SW480 (cell line): ENCODE measurements around the gene ABLIM2.

Experiments
- DNase-seq: peaks from one replicate; pipeline ENCODE4 v3.0.0-alpha.2; 2016; ENCODE audit warnings: low spot score

ABLIM2 gene

DNA sequence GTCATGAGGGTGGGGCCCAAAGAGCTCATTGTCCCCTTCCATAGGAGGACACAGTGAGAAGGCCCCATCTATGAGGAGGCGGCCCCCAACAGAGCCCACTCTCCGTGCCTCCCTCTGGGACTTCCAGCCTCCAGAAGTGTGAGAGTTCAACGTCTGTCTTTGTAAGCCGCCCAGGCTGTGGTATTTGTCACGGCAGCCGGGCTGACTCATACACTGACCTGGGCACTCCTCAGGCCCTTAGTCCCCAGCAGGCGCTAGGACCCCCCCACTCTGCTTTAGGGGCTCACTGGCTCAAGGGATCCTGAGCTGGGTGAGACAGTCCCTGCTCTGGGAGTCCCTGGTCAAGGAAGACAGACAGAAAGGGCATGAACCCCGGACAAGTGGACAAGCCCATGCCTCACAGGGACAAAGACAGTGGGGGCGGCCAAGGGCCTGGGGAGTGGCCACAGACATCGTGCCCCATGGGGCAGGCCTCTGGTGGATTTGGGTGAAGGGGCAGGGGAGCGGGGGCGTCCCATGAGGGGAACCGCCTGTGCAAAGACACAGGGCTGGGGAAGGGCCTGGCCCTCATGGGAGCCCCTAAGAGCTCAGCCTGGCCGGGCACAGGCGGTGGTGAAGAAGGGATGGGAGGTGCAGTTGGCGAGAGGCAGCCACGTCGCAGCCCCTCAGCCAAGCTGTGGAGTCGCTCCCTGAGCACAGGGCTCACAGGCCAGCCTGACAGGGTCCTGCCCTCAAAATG lies 21.5 kb downstream of the ABLIM2 start:
- no peak for DNase-seq

DNA sequence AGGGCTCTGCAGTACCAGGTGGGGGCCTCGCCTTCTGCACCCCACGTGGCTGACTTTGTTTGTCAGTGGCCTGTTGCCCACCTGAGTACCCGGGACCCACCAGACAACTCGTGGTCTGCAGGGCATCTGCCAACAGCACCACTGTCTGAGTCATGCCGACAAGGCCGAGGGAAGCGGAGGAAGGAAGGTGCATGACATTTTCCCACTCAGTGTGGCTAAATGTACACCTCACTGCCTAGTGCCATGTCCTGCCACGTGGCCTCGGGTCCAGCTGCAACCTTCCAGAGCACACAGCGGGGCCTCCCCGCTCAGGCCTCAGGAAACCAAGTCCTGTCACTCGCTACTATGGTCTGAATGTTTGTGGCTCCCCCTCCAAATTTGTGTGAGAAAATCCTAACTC lies 22.1 kb downstream of the ABLIM2 start:
- DNase-seq, result no peak

DNA sequence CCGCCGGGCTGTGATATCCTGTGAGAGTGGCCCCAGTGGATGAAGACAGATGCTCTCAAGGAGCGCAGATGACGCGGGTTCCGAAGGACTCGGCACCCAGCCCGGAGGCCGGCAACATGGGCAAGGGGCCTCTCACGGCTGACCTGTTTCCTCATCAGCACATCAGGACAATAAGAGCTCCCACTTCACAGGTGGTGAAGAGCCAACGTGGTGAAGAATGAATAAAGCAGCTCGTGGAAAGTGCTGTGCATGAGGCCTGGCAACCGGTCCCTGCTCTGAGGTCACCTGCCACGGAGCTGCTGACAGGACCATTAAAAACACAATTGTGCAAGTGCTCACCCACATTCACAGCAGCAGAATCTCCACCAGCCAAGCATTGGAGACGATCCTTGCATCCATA lies 22.9 kb downstream of the ABLIM2 start:
- no peak for DNase-seq

- no peak for DNase-seq
Observed at GRCh38 chr4:8133897-8134563, 24.6 kb downstream of the ABLIM2 start.

GRCh38 chr4:8132947-8133705 lies 25.5 kb downstream of the ABLIM2 start:
- DNase-seq, result no peak

DNA sequence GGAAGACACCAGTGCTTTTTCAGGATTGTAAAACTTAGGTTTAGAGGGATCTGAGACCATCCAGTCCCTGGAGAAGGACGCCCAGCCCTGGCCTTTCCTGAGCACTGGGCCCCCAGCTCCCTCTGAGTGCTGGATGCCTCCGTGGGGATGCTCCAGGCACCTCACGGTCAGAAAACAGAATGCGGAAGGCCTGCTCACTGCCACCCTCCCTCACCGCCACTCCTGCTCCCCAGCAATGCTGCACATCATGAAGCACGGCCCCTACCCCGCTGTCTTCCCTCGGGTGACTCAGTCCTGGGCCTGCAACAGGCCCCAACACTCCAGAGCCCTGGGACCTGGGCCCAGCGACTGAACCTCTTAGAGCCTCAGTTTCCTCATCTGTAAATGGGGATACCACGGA lies 26.2 kb downstream of the ABLIM2 start:
- DNase-seq, result no peak

DNA sequence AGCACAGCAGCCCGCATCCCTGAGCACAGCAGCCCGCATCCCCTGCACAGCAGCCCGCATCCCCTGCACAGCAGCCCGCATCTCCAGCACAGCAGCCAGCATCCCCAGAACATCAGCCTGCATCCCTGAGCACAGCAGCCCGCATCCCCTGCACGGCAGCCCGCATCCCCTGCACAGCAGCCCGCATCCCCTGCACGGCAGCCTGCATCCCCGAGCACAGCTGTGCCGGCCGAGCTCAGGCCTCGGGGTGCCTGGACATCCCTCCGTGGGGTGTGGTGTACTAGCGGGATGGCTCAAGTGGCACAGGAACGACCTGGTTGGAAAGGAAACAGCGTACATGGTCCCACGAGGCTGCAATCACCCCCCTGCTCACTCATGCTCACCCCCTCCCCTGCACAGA lies 26.8 kb downstream of the ABLIM2 start:
- no peak for DNase-seq

DNA sequence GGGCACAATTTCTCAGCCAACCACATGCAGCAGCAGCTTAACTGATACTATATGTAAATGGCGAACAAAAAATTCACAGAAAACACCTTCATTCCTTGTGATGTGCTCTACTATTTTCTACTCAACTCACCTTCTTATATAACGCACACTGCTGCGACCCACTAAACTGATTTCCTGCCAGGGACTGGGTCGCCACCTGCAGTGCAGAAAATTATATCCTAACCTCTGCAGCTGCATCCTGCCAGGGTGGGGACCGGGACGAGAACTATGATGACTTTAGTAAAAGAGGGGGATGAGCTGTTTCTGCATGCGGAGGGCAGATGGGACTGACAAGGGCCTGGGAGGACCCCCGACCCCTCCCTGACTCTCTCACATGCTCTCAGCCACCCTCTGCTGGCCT lies 27.4 kb downstream of the ABLIM2 start:
- no peak for DNase-seq

- DNase-seq, result no peak
Observed at GRCh38 chr4:8130346-8131066, 28.1 kb downstream of the ABLIM2 start.

GRCh38 chr4:8129785-8130184 lies 28.8 kb downstream of the ABLIM2 start:
- no peak for DNase-seq

DNA sequence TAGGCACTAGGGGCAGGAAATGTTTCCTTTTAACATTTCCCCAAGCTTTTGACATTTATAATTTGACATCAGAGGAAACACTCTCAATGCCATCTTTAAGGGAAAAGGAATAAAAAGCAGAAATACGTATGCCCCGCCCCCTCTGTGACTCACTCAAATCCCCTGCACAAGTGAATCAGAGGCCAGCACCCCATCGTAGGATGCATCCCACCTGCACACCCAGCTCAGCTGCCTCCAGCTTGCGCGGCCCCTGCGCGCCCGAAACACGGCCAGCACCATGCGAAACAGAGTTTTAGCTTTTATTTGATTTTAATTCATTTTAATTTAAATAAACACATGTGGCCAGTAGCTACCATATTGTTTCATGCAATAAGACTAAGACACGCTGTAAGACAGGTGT lies 29.5 kb downstream of the ABLIM2 start:
- no peak for DNase-seq

DNA sequence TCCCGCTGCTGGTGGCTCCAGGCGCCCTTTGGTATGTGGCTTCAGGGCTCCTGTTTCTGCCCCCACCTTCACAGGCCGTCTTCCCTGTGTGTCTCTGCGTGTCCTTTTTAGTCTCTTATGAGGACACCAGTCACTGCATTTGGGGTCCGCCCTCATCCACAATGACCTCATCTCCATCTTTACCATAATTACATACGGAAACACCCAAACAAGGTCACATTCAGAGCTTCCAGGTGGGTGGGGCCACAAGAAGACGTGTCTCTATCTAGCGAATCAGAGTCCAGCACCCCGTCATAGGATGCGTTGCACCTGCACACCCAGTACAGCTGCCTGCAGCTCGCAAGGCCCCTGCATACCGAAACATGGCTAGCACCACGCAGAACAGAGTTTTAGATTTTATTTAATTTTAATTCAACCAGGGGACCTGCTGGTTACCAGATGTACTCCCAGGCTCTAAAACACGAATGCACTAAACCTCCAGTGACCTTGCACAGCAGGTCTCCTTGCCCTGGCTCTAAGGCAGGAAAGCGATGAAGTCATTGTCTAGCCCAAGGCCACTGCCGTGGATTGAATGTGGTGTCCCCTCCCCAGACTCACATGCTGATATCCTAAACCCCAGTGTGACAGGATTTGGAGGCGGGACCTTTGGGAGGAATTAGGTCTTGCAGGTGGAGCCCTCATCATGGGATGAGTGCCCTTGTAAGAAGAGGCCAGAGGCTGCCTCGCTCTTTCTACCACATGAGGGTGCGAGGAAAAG lies 30.3 kb downstream of the ABLIM2 start:
- DNase-seq, result peak; percentile 54

DNA sequence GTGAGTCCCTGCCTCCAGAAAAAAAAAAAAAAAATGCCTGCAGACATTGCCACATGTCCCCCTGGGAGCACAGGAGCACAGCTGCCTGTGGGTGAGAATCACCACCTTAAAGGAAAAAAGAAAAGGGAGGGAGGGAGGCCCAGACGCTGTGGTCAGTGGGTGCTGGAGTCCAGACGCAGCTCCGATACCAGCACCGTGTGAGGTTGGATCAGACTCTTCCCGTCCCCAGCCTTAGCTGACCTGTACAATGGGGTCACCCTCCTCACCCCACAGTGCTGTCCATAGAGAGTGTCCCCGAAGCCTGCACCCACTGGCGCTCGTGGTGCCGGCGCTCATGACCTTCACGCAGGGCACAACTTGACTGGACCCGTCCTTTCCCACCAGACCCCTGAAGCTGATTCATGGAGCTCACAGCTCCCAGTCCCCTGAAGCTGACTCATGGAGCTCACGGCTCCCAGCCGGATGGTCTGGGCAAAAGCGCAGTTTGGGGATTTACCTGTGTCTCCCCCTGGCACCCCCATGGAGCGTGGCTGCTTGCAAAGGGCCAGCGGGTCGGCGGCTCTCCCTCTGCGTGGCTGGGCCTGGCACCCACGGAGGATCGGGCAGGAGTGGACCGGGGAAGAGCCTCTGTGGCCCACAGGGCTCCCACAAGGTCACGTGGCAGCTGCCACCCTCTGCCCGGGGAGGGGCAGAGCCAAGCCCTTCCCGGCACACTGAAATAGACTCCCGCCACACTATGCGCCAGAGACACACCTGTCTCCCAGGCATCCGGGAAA lies 31.4 kb downstream of the ABLIM2 start:
- no peak for DNase-seq

- no peak for DNase-seq
Observed at GRCh38 chr4:8126523-8126922, 32.1 kb downstream of the ABLIM2 start.

GRCh38 chr4:8125526-8126056 lies 33.0 kb downstream of the ABLIM2 start:
- no peak for DNase-seq

DNA sequence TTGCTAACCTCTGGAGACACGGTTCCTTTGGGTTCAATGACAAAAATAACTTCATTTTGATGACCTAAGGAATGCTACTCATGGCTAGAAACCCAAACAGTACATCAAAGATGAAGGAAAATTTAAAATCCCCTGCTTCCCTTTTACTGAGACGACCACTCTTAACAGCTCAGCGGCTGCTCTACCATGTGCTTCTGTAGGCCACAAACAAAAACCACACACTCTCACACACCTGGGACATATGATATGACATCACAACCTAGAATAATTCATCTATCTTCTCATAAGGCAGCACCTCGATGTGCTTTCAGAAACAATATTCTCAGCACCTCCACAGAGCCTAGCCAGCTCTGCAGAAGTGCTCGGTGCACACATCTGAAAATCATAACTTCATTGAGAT lies 34.7 kb downstream of the ABLIM2 start:
- DNase-seq, result no peak

DNA sequence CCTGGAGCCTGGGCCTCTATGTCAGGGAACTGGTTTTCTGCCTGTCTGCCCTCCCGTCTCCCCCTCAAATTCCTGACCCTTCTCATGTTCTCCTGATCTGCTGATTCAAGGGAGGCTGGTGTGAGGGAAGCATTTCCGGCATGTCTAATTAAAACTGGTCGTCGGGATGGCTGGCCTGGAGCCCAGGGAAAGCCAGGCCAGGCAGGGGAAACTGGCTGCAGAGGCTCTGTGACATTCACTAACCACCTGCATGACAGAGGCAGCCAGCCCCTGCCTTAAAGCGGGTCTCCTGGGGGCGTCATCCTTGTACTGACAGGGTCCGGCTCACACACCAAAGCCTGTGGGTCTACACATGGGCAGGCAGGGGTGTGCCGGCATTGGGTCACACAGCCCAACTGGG lies 35.2 kb downstream of the ABLIM2 start:
- no peak for DNase-seq

GRCh38 chr4:8122746-8123145 lies 35.9 kb downstream of the ABLIM2 start:
- DNase-seq, result no peak

DNA sequence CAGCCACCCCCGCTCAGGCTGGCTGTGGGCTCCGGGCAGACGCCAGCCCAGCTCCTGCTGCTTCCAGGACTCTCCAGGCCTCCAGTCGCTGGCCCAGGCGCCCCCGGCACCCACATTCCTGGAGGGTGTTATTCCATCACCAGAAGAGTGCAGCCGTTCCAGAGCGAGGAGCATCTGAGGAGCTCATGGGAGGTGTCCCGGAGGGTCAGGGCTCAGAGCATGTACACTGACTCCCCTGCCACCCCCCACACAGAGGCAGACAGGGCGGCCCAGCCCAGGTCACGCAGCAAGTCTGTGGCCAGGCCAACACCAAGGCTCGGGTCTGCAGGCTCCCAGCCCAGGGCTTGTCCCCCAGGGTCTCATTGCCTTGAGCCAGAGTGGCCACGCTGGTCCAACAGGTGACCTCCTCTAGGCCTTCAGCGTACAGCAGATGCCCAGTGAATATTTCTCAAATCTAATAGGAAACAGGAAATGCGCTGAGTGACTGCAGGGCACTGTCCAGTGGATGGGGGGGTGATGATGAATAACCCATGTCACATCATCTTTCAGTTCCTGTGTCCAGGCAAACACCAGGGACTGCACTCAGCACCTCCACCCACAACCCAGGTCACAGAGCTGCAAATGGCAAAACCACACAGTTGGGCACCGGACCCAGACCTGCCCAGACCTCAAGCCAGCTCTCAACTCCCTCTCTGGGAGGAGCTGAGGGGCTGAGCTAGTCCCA lies 37.2 kb downstream of the ABLIM2 start:
- DNase-seq, result no peak

DNA sequence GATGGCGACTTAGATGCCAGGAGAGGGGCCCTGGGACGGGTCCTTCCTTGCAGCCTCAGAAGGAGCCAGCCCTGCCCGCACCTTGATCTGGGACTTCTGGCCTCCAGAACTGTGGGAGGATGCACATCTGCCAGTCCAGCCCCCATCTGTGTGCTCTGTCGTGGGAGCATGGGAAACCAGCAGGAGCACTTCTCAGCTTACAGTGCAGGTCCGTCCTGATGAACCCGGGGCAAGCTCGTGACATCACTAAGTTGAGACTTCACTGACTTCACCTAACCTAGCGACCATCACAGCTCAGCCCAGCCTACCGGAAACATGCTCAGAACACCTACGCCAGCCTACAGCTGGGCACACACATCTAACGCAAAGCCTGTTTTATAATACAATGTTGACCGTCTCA lies 38.1 kb downstream of the ABLIM2 start:
- DNase-seq, result no peak
